GM12801 (cell line): ENCODE data around the gene KLHL30.

ENCODE experiments used
- CTCF ChIP-seq: IDR thresholded peaks from one replicate; pipeline ENCODE4 v1.5.1; 2011; ENCODE audit warnings: control low read depth; ENCODE audit not compliant: insufficient read length; ENCODE audit errors: extremely low read depth

KLHL30 gene

GRCh38 chr2:238136820-238137537 is 1.5 kb upstream of the KLHL30 start:
- TF ChIP-seq CTCF, result no peak

- no peak for TF ChIP-seq CTCF
Observed at GRCh38 chr2:238137885-238138284, 583 bp upstream of the KLHL30 start.

DNA sequence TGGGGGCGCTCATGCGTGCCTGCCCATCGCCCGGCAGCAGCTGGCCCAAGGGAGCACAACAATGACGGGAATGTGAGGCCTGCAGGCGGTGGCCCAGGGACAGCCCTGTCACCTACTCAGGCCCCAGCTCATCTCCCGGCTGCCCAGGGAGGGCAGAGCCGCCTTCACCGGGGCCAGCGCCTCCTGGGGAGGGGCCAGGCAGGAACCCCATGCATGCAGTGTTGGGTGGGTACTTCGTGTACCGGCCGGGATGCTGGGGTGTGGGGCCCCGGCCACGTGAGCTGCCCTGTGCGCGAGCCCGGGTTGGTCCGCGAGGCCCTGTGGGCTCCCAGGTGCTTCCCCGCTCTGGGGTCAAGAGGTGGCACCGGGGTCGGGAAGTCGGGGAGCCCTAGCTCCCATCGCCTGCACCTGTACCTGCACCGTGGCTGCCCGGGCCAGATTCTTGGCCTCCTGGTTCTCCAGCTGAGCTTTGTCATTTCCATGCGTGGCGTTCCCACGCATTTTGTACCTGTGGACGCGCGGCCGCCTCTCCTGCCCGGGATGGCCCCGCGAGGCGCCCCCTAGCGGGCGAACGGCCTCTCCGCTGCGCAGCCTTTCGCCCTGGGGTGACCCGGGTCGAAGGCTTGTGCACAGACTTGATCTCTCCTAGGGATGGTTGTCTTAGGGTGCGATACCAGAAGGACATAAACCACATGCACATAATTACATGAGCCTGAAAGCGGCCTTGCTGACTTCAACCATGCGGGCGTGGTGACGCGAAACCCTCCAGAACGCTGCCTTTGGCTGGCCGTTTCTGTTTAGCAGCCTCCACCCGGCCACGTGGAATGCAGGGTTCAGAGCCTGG is 950 bp downstream of the KLHL30 start:
- TF ChIP-seq CTCF, result no peak

- TF ChIP-seq CTCF, result no peak
Observed at GRCh38 chr2:238140040-238140439, 1.6 kb downstream of the KLHL30 start.

- TF ChIP-seq CTCF, result no peak
Observed at GRCh38 chr2:238140721-238141540, 2.5 kb downstream of the KLHL30 start.

GRCh38 chr2:238141541-238142318 is 3.3 kb downstream of the KLHL30 start:
- no peak for TF ChIP-seq CTCF
